ENCODE data around the gene HDAC4.

Gene HDAC4

GRCh38 chr2:239275847-239276831 lies 124.7 kb downstream of the HDAC4 start:
- no peak for DNase-seq

- DNase-seq, result no peak
Measured at GRCh38 chr2:239275044-239275685, 125.7 kb downstream of the HDAC4 start.

- no peak for DNase-seq
Measured at GRCh38 chr2:239274391-239275043, 126.3 kb downstream of the HDAC4 start.

- DNase-seq, result no peak
Measured at GRCh38 chr2:239273280-239274234, 127.3 kb downstream of the HDAC4 start.

- no peak for DNase-seq
Measured at GRCh38 chr2:239272626-239273025, 128.2 kb downstream of the HDAC4 start.

GRCh38 chr2:239271882-239272281 lies 128.9 kb downstream of the HDAC4 start:
- no peak for DNase-seq

GRCh38 chr2:239271471-239271870 lies 129.3 kb downstream of the HDAC4 start:
- DNase-seq, result no peak

- DNase-seq, result no peak
Measured at GRCh38 chr2:239269916-239270315, 130.9 kb downstream of the HDAC4 start.

- DNase-seq, result no peak
Measured at GRCh38 chr2:239269173-239269885, 131.5 kb downstream of the HDAC4 start.

GRCh38 chr2:239268549-239268948 lies 132.3 kb downstream of the HDAC4 start:
- DNase-seq, result no peak

GRCh38 chr2:239268082-239268481 lies 132.7 kb downstream of the HDAC4 start:
- no peak for DNase-seq

- no peak for DNase-seq
Measured at GRCh38 chr2:239267288-239267951, 133.4 kb downstream of the HDAC4 start.

- DNase-seq, result no peak
Measured at GRCh38 chr2:239266779-239267287, 134.0 kb downstream of the HDAC4 start.

GRCh38 chr2:239266434-239266766 lies 134.4 kb downstream of the HDAC4 start:
- no peak for DNase-seq

GRCh38 chr2:239265681-239266433 lies 135.0 kb downstream of the HDAC4 start:
- no peak for DNase-seq

GRCh38 chr2:239264838-239265651 lies 135.8 kb downstream of the HDAC4 start:
- DNase-seq, result no peak

- DNase-seq, result no peak
Measured at GRCh38 chr2:239264492-239264837, 136.4 kb downstream of the HDAC4 start.

- no peak for DNase-seq
Measured at GRCh38 chr2:239263669-239264491, 136.9 kb downstream of the HDAC4 start.

- DNase-seq, result no peak
Measured at GRCh38 chr2:239263231-239263630, 137.6 kb downstream of the HDAC4 start.
